H9 (cell line): ENCODE data around the gene SORCS2. TPM values are rescaled to one million over a fixed set of nuclear protein-coding genes. Genes with fewer than 3 reads are reported as not detected.

Source experiments
- DNase-seq: peaks from one replicate; pipeline ENCODE4 v3.0.0-alpha.2; 2017
- H2AFZ ChIP-seq: one replicate; pipeline ENCODE4 v1.6.1; 2013; ENCODE audit warnings: mild to moderate bottlenecking, low read length, control low read depth, moderate library complexity
- H2AK5ac ChIP-seq: 2 replicates; pipeline ENCODE4 v1.6.1; 2013; ENCODE audit warnings: low read length, control low read depth, mixed read lengths; ENCODE audit not compliant: insufficient read length
- H2BK120ac ChIP-seq: one replicate; pipeline ENCODE4 v1.6.1; 2013; ENCODE audit warnings: low read depth, mild to moderate bottlenecking, low read length, control low read depth, inconsistent platforms; ENCODE audit not compliant: poor library complexity, severe bottlenecking
- H2BK12ac ChIP-seq: 2 replicates; pipeline ENCODE4 v1.6.1; 2013; ENCODE audit warnings: low read length, control low read depth, mixed read lengths, low read depth; ENCODE audit not compliant: insufficient read length
- H2BK15ac ChIP-seq: 2 replicates; pipeline ENCODE4 v1.6.1; 2013; ENCODE audit warnings: low read depth, low read length, control low read depth
- H2BK20ac ChIP-seq: one replicate; pipeline ENCODE4 v1.6.1; 2013; ENCODE audit warnings: low read depth, mild to moderate bottlenecking, low read length, control low read depth, inconsistent platforms; ENCODE audit not compliant: poor library complexity, severe bottlenecking
- H2BK5ac ChIP-seq: 2 replicates; pipeline ENCODE4 v1.6.1; 2013; ENCODE audit warnings: low read length, control low read depth, mixed read lengths; ENCODE audit not compliant: insufficient read length
- H3K14ac ChIP-seq: 2 replicates; pipeline ENCODE4 v1.6.1; 2013; ENCODE audit warnings: low read length, control low read depth; ENCODE audit not compliant: insufficient read depth
- H3K18ac ChIP-seq: 2 replicates; pipeline ENCODE4 v1.6.1; 2013; ENCODE audit warnings: low read depth, mild to moderate bottlenecking, mixed read lengths, low read length, control low read depth; ENCODE audit not compliant: insufficient read length
- H3K23ac ChIP-seq: 2 replicates; pipeline ENCODE4 v1.6.1; 2013; ENCODE audit warnings: low read length, control low read depth, mixed read lengths, low read depth; ENCODE audit not compliant: insufficient read length
- H3K23me2 ChIP-seq: 2 replicates; pipeline ENCODE4 v1.6.1; 2013; ENCODE audit warnings: low read depth, mild to moderate bottlenecking, mixed read lengths, low read length, control low read depth; ENCODE audit not compliant: insufficient read length, poor library complexity, severe bottlenecking
- H3K27ac ChIP-seq: 2 replicates; pipeline ENCODE4 v1.5.1; 2013; ENCODE audit warnings: low read length, control low read depth, mixed read lengths, low read depth; ENCODE audit not compliant: insufficient read length
- H3K27me3 ChIP-seq: 2 replicates; pipeline ENCODE4 v1.6.1; 2013; ENCODE audit warnings: low read length, control low read depth, inconsistent platforms; ENCODE audit not compliant: insufficient read depth
- H3K4ac ChIP-seq: 2 replicates; pipeline ENCODE4 v1.6.1; 2013; ENCODE audit warnings: low read depth, mild to moderate bottlenecking, control low read depth, inconsistent platforms, low read length, moderate library complexity
- H3K4me1 ChIP-seq: 2 replicates; pipeline ENCODE4 v1.6.1; 2013; ENCODE audit warnings: low read length, control low read depth, inconsistent platforms; ENCODE audit not compliant: insufficient read depth
- H3K4me2 ChIP-seq: 2 replicates; pipeline ENCODE4 v1.6.1; 2013; ENCODE audit warnings: low read length, control low read depth, mixed read lengths; ENCODE audit not compliant: insufficient read length, insufficient read depth
- H3K56ac ChIP-seq: 2 replicates; pipeline ENCODE4 v1.6.1; 2013; ENCODE audit warnings: low read depth, mild to moderate bottlenecking, mixed read lengths, low read length, control low read depth; ENCODE audit not compliant: insufficient read length
- H3K79me1 ChIP-seq: 2 replicates; pipeline ENCODE4 v1.6.1; 2013; ENCODE audit warnings: low read depth, mild to moderate bottlenecking, moderate library complexity, low read length, control low read depth, inconsistent platforms; ENCODE audit not compliant: insufficient read depth, poor library complexity, severe bottlenecking
- H3K79me2 ChIP-seq: 2 replicates; pipeline ENCODE4 v1.6.1; 2013; ENCODE audit warnings: low read length, control low read depth, inconsistent platforms; ENCODE audit not compliant: insufficient read depth
- H3K9ac ChIP-seq: 2 replicates; pipeline ENCODE4 v1.6.1; 2013; ENCODE audit warnings: low read length, control low read depth, mixed read lengths; ENCODE audit not compliant: insufficient read length; ENCODE audit errors: extremely low read depth
- H3K9me3 ChIP-seq: one replicate; pipeline ENCODE4 v1.6.1; 2013; ENCODE audit warnings: low read depth, low read length, inconsistent platforms; ENCODE audit not compliant: control insufficient read depth
- H3T11ph ChIP-seq: one replicate; pipeline ENCODE4 v1.6.1; 2013; ENCODE audit warnings: mild to moderate bottlenecking, low read length, control low read depth, inconsistent platforms
- H4K20me1 ChIP-seq: one replicate; pipeline ENCODE4 v1.6.1; 2013; ENCODE audit not compliant: control insufficient read depth, insufficient read length, insufficient read depth
- H4K5ac ChIP-seq: 2 replicates; pipeline ENCODE4 v1.6.1; 2013; ENCODE audit warnings: low read depth, mild to moderate bottlenecking, mixed read lengths, low read length, control low read depth; ENCODE audit not compliant: insufficient read length
- H4K8ac ChIP-seq: replicated peaks from 2 replicates; pipeline ENCODE4 v1.6.1; 2013; ENCODE audit warnings: low read length, control low read depth, mixed read lengths, low read depth; ENCODE audit not compliant: insufficient read length
- H4K91ac ChIP-seq: 2 replicates; pipeline ENCODE4 v1.6.1; 2013; ENCODE audit warnings: low read depth, mild to moderate bottlenecking, moderate library complexity, mixed read lengths, low read length, control low read depth; ENCODE audit not compliant: insufficient read length
- H3K27ac Mint-ChIP-seq, 3 experiments: 2 replicates in 2 of 3; 3 replicates in 1 of 3; pipeline ENCODE4 v1.8.0; 2020 to 2021; ENCODE audit warnings: mixed read lengths in 3 of 3, mild to moderate bottlenecking in 1 of 3, moderate library complexity in 1 of 3
- H3K27me3 Mint-ChIP-seq: 2 replicates; pipeline ENCODE4 v1.8.0; 2021; ENCODE audit warnings: low read depth, mild to moderate bottlenecking, moderate library complexity, mixed read lengths
- H3K36me3 Mint-ChIP-seq, 3 experiments: 2 replicates in 2 of 3; 3 replicates in 1 of 3; pipeline ENCODE4 v1.8.0; 2020 to 2021; ENCODE audit warnings: low read depth in 3 of 3, mixed read lengths in 3 of 3; ENCODE audit not compliant: insufficient read depth in 1 of 3
- H3K4me1 Mint-ChIP-seq, 2 experiments: 2 replicates each; pipeline ENCODE4 v1.8.0; 2020; ENCODE audit warnings: mixed read lengths in 2 of 2
- H3K4me3 Mint-ChIP-seq, 2 experiments: 2 replicates in 1 of 2; 3 replicates in 1 of 2; pipeline ENCODE4 v1.8.0; 2020 to 2021; ENCODE audit warnings: mild to moderate bottlenecking in 2 of 2, mixed read lengths in 2 of 2, moderate library complexity in 1 of 2
- H3K9me3 Mint-ChIP-seq, 2 experiments: 2 replicates in 1 of 2; 3 replicates in 1 of 2; pipeline ENCODE4 v1.8.0; 2020; ENCODE audit warnings: mild to moderate bottlenecking in 2 of 2, mixed read lengths in 2 of 2, moderate library complexity in 1 of 2
- WGBS: extraction: QIAGEN DNeasy Blood & Tissue Kit; methylation state at CpG from one replicate; pipeline ENCODE4 v1.1.7; 2013; ENCODE audit warnings: missing lambda C conversion rate, low lambda C conversion rate, mixed read lengths; ENCODE audit not compliant: insufficient read length; ENCODE audit errors: extremely low coverage; 5-methylcytosine and 5-hydroxymethylcytosine counted together
- total RNA-seq: library from RNA; stranded (reverse); gene quantifications from 2 replicates; pipeline ENCODE4 v1.2.1, GENCODE V29; 2021
- TF ChIP-seq, protein P1 (sequence below): fragments of 200-600 bp; sonication (generic); conservative IDR thresholded peaks from 3 replicates; pipeline ENCODE4 v1.8.0; 2021; ENCODE audit warnings: antibody characterized with exemption, mild to moderate bottlenecking

The SORCS2 gene
- total RNA-seq, 1 experiment from 2014 or later: 0.57 TPM

DNA sequence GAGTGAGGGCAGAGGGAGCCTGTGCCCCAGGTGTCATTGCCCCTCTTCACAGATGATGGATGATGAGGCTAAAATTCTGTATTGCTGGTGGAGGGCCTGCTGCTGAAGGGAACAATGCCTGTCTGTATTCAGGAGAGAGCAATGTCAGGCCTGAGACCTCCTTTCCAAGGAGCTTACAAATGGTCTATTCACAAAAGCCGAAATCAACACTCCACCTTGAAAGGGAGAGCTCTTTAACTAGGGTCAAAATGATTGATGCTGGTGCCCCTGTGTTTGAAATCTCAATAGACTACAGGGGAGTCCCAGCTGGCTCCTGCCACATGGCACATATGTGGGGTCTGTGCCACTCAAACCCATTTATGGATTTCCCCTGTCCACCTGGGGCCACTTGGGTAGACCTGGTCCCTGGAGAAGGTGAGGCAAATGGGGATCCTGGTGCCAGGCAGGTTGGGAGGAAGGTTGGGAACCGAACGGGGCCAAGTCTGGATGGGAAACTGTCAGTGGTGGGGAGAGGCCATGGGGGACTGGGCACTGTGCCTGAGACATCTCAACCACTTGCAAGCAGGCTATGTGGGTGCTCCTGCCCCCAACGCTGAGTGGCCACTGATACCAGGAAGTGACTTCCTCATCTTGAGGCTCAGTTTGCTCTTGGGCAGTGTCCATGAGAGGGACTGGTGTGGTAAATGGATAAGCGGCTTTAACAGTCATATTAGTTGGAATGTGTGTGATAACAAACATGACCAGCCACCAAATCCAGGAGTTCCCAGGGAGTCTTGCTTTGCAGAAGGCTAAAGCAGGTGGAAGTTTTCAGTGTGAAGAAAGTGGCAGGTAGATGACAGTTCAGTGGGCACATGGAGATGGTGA, 466.2 kb downstream of the SORCS2 start:
- Histone ChIP-seq H3K79me2 (no peaks in the 10 kb centered on the region), H2BK5ac (no peak overlapping the region), H3K4ac (no peak overlapping the region), H3K27ac (no peak overlapping the region), H2BK20ac (no peak overlapping the region), H3K4me1 (no peaks in the 10 kb centered on the region; the same call in 1 of the 2 replicates), H3K18ac (no peak overlapping the region), H3K27me3 (no peaks in the 10 kb centered on the region), H3K4me2 (no peak overlapping the region), H3K9ac (no peak overlapping the region), H3K14ac (no peak overlapping the region), H2AFZ (no peak overlapping the region), H4K5ac (no peak overlapping the region), H4K20me1 (no peaks in the 10 kb centered on the region), H2BK120ac (no peak overlapping the region), H3K56ac (no peak overlapping the region), H4K8ac (no peak overlapping the region), H3K23ac (no peak overlapping the region), H3K79me1 (no peaks in the 10 kb centered on the region), H2AK5ac (no peak overlapping the region), H2BK15ac (no peak overlapping the region), H3K9me3 (no peaks in the 10 kb centered on the region), H4K91ac (no peak overlapping the region), H3T11ph (no peak overlapping the region), H3K23me2 (no peaks in the 10 kb centered on the region), H2BK12ac (no peak overlapping the region)
- H3K27ac Mint-ChIP-seq: no peak overlapping the region
- H3K4me3 Mint-ChIP-seq: no peak overlapping the region
- peaks cover 12 to 21% of the 10 kb centered on the region in 2 experiments for H3K4me1 Mint-ChIP-seq
- no CpG with 5 or more reads among the region's 5 CpGs for WGBS
- no peak for DNase-seq
- TF ChIP-seq, protein P1, sequence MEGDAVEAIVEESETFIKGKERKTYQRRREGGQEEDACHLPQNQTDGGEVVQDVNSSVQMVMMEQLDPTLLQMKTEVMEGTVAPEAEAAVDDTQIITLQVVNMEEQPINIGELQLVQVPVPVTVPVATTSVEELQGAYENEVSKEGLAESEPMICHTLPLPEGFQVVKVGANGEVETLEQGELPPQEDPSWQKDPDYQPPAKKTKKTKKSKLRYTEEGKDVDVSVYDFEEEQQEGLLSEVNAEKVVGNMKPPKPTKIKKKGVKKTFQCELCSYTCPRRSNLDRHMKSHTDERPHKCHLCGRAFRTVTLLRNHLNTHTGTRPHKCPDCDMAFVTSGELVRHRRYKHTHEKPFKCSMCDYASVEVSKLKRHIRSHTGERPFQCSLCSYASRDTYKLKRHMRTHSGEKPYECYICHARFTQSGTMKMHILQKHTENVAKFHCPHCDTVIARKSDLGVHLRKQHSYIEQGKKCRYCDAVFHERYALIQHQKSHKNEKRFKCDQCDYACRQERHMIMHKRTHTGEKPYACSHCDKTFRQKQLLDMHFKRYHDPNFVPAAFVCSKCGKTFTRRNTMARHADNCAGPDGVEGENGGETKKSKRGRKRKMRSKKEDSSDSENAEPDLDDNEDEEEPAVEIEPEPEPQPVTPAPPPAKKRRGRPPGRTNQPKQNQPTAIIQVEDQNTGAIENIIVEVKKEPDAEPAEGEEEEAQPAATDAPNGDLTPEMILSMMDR: no peak
- peaks cover 19% of the 10 kb centered on the region for H3K27me3 Mint-ChIP-seq
- no peaks in the 10 kb centered on the region for H3K36me3 Mint-ChIP-seq
- H3K9me3 Mint-ChIP-seq: no peaks in the 10 kb centered on the region
